GM18868 (cell line): ENCODE data around the gene GMNC.

Experiments
- ATAC-seq: cut with Tn5 transposase; IDR thresholded peaks from one replicate; pipeline ENCODE4 v1.9.1; 2021; ENCODE audit warnings: mild to moderate bottlenecking, moderate library complexity; ENCODE audit not compliant: unreplicated experiment

GMNC gene

GRCh38 chr3:190853464-190853863 lies 9.0 kb downstream of the GMNC start:
- ATAC-seq, result no peak

DNA sequence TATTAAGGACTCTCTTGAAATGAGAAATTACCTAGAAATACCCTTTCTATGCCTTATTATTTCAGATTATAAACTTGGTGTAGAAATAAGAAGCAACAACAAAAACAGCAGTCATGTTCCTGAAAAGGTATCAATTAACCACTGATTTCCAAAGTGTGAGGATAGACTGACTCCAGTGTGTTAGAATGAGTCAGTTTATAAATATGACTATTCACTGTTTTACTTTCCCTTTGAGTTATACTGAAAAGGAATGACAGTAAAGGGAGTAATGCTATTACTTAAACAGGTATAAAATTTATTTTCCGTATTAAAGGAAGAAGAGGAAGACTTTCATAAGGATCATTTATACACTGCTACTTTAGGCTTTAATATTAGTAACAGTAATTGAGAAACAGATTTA lies 12.9 kb downstream of the GMNC start:
- no peak for ATAC-seq

DNA sequence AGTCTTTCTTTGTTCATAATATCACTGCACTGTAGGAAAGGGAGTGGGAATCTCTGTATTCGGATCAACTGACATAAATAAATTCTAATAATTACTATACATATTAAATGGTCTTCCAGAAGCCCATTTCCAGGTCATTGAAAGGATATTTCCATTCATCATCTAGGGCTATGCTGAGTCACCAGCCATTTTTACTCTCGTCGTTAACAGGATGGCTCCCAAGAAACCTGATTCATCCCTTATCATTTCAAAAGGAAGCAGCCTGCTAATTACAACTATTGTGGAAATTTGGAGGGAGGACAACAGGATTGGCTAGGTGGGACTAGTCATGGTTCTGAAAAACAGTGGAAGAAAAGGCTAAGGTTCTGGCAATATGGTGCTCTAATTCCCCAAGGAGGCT lies 13.6 kb downstream of the GMNC start:
- ATAC-seq, result no peak

DNA sequence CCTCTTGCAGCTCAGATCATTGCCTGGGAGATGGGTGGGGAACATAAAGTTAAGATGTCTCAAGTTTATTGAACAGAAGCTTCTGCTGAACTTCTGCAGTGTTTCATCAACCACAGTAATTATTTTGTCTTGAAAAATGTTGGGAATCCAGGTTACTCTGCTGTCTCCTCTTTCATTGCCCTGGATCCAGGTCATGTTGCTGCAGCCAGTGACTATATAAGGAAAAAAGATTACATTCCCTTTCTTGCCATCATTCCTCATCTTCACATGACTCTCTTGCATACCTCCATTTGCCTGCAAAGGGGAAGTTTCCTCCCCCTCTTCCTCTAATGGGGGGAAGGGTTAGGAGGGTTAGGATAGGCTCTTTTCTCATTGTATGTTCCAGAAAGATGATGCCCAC lies 15.1 kb downstream of the GMNC start:
- ATAC-seq, result no peak

- ATAC-seq, result no peak
These were observed 22.3 kb downstream of the GMNC start for GRCh38 chr3:190840146-190840545.

GRCh38 chr3:190831225-190831624 lies 31.3 kb downstream of the GMNC start:
- no peak for ATAC-seq

- ATAC-seq, result no peak
These were observed 32.5 kb downstream of the GMNC start for GRCh38 chr3:190830031-190830430.

- ATAC-seq, result no peak
These were observed 36.5 kb downstream of the GMNC start for GRCh38 chr3:190826018-190826417.

DNA sequence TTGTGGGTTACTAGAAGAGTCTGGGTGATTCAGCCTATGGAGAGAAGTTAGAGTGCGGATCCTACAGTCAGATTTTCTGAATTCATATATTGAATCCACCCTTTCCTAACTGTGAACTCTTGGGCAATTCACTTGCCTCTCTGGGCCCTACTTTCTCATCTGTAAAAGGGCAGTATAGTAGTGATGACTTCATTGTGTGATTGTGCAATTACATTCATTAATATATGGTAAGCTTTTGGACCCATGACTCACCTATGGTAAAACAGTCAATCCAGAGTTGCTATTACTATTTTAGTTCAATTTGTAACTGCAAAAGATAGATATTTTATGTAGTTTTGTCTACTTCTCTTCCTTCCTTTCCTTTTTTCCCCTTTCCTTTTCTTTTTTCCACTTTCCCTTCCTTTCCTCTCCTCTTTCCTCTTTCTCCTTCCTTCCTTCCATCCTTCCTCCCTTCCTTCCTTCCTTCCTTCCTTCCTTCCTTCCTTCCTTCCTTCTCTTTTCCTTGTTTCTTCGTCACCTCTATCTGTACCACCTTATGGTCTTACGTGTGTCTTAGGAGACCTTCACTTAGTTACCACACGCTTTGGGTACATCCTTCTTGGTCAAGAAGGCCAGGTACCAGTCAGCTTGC lies 37.0 kb downstream of the GMNC start:
- ATAC-seq, result no peak

- peak; percentile 81 for ATAC-seq
These were observed 50.6 kb downstream of the GMNC start for GRCh38 chr3:190811775-190812480.

DNA sequence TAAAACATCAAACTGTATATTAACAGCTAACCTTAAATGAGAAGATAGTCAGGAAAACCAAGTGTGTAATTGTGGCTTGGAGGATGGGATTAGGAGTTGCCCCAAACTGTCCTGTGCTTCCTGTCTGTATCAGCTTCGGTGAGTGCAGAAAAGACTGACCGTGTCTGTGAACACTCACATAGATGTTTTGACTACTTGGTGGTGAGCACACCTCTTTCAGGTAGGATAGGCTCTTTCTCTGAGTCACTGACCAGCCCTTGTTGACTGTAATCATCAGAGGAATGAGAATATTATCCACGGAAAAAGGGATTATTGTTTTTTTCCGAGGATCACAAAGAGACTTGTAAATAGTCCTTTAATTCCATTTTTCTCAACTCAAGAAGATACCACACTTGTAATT lies 51.5 kb downstream of the GMNC start:
- no peak for ATAC-seq

GRCh38 chr3:190809351-190809750 lies 53.1 kb downstream of the GMNC start:
- ATAC-seq, result no peak

GRCh38 chr3:190807719-190808375 lies 54.6 kb downstream of the GMNC start:
- no peak for ATAC-seq
